B cell (primary cell): ENCODE results near the gene FSTL5. TPM values are rescaled to one million over a fixed set of nuclear protein-coding genes. Genes with fewer than 3 reads are reported as not detected.

Experiments
- ATAC-seq: fragments of 200-7000 bp; cut with Tn5 transposase; one replicate; pipeline ENCODE4 v1.10.0; 2021; ENCODE audit warnings: low read depth, mild to moderate bottlenecking, moderate number of reproducible peaks, moderate library complexity
- CTCF ChIA-PET: fragments of 350-600 bp; sonication (Branson Sonifier 250); formaldehyde crosslinking; loops from one replicate; lab custom pipeline; 2021; ENCODE audit warnings: antibody characterized with exemption, inconsistent platforms; lab: Charles Lee
- POLR2A ChIA-PET: fragments of 350-600 bp; sonication (Branson Sonifier 250); formaldehyde crosslinking; loops from one replicate; lab custom pipeline; 2021; ENCODE audit warnings: antibody characterized with exemption; lab: Charles Lee
- DNase-seq: peaks from one replicate; pipeline ENCODE4 v3.0.0; 2013
- H2AFZ ChIP-seq: 2 replicates; pipeline ENCODE4 v1.6.1; 2012; ENCODE audit warnings: mild to moderate bottlenecking, low read depth, low read length; ENCODE audit not compliant: insufficient read depth, poor library complexity, severe bottlenecking
- H3K27ac ChIP-seq, 2 donors: 1 replicate in 1 of 2; 2 replicates in 1 of 2; pipeline ENCODE4 v1.5.1; 2012 to 2013; ENCODE audit warnings: low read length in 2 of 2, mild to moderate bottlenecking in 2 of 2, moderate library complexity in 1 of 2
- H3K27me3 ChIP-seq, 4 experiments: fragments of 200-600 bp in 1 of 4; sonication (generic) in 1 of 4; replicated peaks in 1 of 4; 1 replicate in 2 of 4; 2 replicates in 2 of 4; pipeline versions ENCODE4 v1.6.1 to v1.7.0; 2013 to 2016; ENCODE audit warnings: low read length in 3 of 4, mild to moderate bottlenecking in 2 of 4, mixed read lengths in 1 of 4, moderate library complexity in 1 of 4; ENCODE audit not compliant: insufficient read depth in 4 of 4, control insufficient read depth in 3 of 4; ENCODE audit errors: control extremely low read depth in 1 of 4
- H3K36me3 ChIP-seq, 2 experiments: replicated peaks in 1 of 2; 1 replicate in 1 of 2; 2 replicates in 1 of 2; pipeline versions ENCODE4 v1.6.1 to v1.7.1; 2013; ENCODE audit warnings: low read length in 1 of 2; ENCODE audit not compliant: insufficient read depth in 2 of 2, control insufficient read depth in 1 of 2; ENCODE audit errors: control extremely low read depth in 1 of 2, extremely low read depth in 1 of 2
- H3K4me1 ChIP-seq, 2 donors: fragments of 200-600 bp in 1 of 2; sonication (generic) in 1 of 2; 1 replicate in 1 of 2; 2 replicates in 1 of 2; pipeline versions ENCODE4 v1.5.1 to v1.6.1; 2013 to 2017; ENCODE audit warnings: low read length in 2 of 2; ENCODE audit not compliant: control insufficient read depth in 2 of 2, insufficient read depth in 2 of 2
- H3K4me2 ChIP-seq: replicated peaks from 2 replicates; pipeline ENCODE3; 2012; ENCODE audit warnings: mild to moderate bottlenecking, low read depth, low read length; ENCODE audit not compliant: poor library complexity, severe bottlenecking
- H3K4me3 ChIP-seq, 5 experiments: fragments of 200-600 bp in 1 of 5; sonication (generic) in 1 of 5; 1 replicate in 3 of 5; 2 replicates in 2 of 5; pipeline versions ENCODE4 v1.5.1 to v1.7.0; 2011 to 2016; ENCODE audit warnings: low read length in 4 of 5, mild to moderate bottlenecking in 4 of 5, low read depth in 2 of 5, control low read depth in 1 of 5, moderate library complexity in 1 of 5; ENCODE audit not compliant: insufficient read depth in 1 of 5; ENCODE audit errors: control extremely low read depth in 1 of 5, extremely low read depth in 1 of 5
- H3K79me2 ChIP-seq: fragments of 200-600 bp; sonication (generic); one replicate; pipeline ENCODE4 v1.6.0; 2016; ENCODE audit warnings: low read length; ENCODE audit not compliant: control insufficient read depth, insufficient read depth
- H3K9ac ChIP-seq: fragments of 200-600 bp; sonication (generic); 2 replicates; pipeline ENCODE4 v1.6.1; 2017; ENCODE audit warnings: mild to moderate bottlenecking, low read length, moderate library complexity
- H3K9me3 ChIP-seq, 3 donors: one replicate each; pipeline versions ENCODE4 v1.6.1 to v1.7.1; 2013; ENCODE audit warnings: low read length in 2 of 3; ENCODE audit not compliant: control insufficient read depth in 2 of 3, insufficient read depth in 1 of 3; ENCODE audit errors: control extremely low read depth in 1 of 3
- H4K20me1 ChIP-seq: 2 replicates; pipeline ENCODE4 v1.6.0; 2012; ENCODE audit warnings: mild to moderate bottlenecking, low read length; ENCODE audit not compliant: insufficient read depth, control insufficient read depth, poor library complexity, severe bottlenecking
- H3K27ac Mint-ChIP-seq: one replicate; pipeline ENCODE4 v1.8.0; 2021; ENCODE audit warnings: mixed read lengths
- H3K27me3 Mint-ChIP-seq: one replicate; pipeline ENCODE4 v1.8.0; 2021; ENCODE audit warnings: mixed read lengths
- H3K4me1 Mint-ChIP-seq: one replicate; pipeline ENCODE4 v1.8.0; 2021; ENCODE audit warnings: mixed read lengths
- H3K4me3 Mint-ChIP-seq: one replicate; pipeline ENCODE4 v1.8.0; 2021; ENCODE audit warnings: mixed read lengths
- H3K9me3 Mint-ChIP-seq: one replicate; pipeline ENCODE4 v1.8.0; 2022; ENCODE audit warnings: mixed read lengths; ENCODE audit not compliant: insufficient read depth
- EZH2 ChIP-seq: IDR thresholded peaks from 2 replicates; pipeline ENCODE4 v1.6.1; 2012; ENCODE audit warnings: borderline replicate concordance, low read depth, mild to moderate bottlenecking, moderate library complexity, low read length; ENCODE audit not compliant: insufficient read depth, poor library complexity, severe bottlenecking
- WGBS: methylation state at CpG from one replicate; pipeline ENCODE4 v1.1.5; 2013; ENCODE audit warnings: missing lambda C conversion rate; ENCODE audit not compliant: insufficient coverage; 5-methylcytosine and 5-hydroxymethylcytosine counted together
- intact Hi-C: fragments of 100-400 bp; cut with micrococcal nuclease; formaldehyde crosslinking; loops from one replicate; pipeline ENCODE4 v1.10.0; 2022
- polyA plus RNA-seq: library from polyadenylated mRNA; depleted of rRNA; stranded (reverse); fragments of >200 nt; gene quantifications from 2 replicates; pipeline ENCODE4 v1.2.3, GENCODE V29; 2012
- total RNA-seq, 2 donors: library from RNA; stranded (reverse); fragments of 120-200 nt in 1 of 2; gene quantifications; 1 replicate in 1 of 2; 2 replicates in 1 of 2; pipeline versions ENCODE4 v1.2.3 to v1.2.4, GENCODE V29; 2013 to 2022
- TF ChIP-seq, protein P1 (sequence below): fragments of 200-600 bp; IDR thresholded peaks from one replicate; pipeline ENCODE4 v1.8.0; 2022; ENCODE audit warnings: antibody characterized with exemption, mild to moderate bottlenecking

Gene FSTL5
- total and polyA plus RNA-seq, 2 donors (not counting 1 experiment from before 2014, with no cell fraction given), result not detected

DNA sequence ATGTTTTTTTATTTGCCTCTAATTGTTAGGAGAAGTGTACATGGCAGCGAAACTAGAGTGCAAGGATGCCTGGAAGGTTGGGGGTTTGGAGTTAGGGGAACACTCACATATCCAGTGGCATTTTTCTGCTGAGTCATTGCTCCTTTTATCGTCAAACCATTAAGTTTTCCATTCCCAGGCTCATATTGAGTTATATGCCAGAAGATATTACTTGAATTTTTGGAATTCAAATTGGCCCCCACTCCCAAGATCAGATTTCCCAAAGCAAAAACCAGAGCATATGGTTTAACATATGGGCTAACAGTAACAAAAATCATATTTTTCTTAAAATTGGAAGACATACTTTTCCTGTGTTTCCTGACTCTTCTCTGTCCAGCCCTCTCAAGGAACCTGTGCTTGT, 152.7 kb downstream of the FSTL5 start:
- H3K4me1 Mint-ChIP-seq, result no peaks in the 10 kb centered on the region
- no peak overlapping the region for H2AFZ ChIP-seq
- H3K27ac Mint-ChIP-seq, result no peak overlapping the region
- WGBS, result no CpG with 5 or more reads among the region's 2 CpGs
- no peak overlapping the region for H3K4me2 ChIP-seq
- H3K27ac ChIP-seq, result no peak overlapping the region
- H3K9me3 ChIP-seq, result peaks cover 0 to 3% (median 0%) of the 10 kb centered on the region in 3 donors
- POLR2A ChIA-PET, result no interaction called here
- no peak overlapping the region for H3K4me3 ChIP-seq
- H3K4me3 Mint-ChIP-seq, result no peak overlapping the region
- ATAC-seq, result no peak
- H3K9me3 Mint-ChIP-seq, result no peaks in the 10 kb centered on the region
- H3K27me3 Mint-ChIP-seq, result no peaks in the 10 kb centered on the region
- CTCF ChIA-PET, result no interaction called here
- no peak overlapping the region for H3K9ac ChIP-seq
- intact Hi-C loops, result no loop called here
- no peaks in the 10 kb centered on the region for H3K27me3 ChIP-seq
- H3K36me3 ChIP-seq, result no peaks in the 10 kb centered on the region
- TF ChIP-seq, protein P1, sequence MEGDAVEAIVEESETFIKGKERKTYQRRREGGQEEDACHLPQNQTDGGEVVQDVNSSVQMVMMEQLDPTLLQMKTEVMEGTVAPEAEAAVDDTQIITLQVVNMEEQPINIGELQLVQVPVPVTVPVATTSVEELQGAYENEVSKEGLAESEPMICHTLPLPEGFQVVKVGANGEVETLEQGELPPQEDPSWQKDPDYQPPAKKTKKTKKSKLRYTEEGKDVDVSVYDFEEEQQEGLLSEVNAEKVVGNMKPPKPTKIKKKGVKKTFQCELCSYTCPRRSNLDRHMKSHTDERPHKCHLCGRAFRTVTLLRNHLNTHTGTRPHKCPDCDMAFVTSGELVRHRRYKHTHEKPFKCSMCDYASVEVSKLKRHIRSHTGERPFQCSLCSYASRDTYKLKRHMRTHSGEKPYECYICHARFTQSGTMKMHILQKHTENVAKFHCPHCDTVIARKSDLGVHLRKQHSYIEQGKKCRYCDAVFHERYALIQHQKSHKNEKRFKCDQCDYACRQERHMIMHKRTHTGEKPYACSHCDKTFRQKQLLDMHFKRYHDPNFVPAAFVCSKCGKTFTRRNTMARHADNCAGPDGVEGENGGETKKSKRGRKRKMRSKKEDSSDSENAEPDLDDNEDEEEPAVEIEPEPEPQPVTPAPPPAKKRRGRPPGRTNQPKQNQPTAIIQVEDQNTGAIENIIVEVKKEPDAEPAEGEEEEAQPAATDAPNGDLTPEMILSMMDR, result no peak
- TF ChIP-seq EZH2, result no peak
- no peaks in the 10 kb centered on the region for H4K20me1 ChIP-seq
- DNase-seq, result no peak
- H3K4me1 ChIP-seq, result no peaks in the 10 kb centered on the region
- H3K79me2 ChIP-seq, result no peaks in the 10 kb centered on the region

GRCh38 chr4:162010362-162010761, 153.4 kb downstream of the FSTL5 start:
- Mint-ChIP-seq H3K27ac (no peak overlapping the region), H3K4me1 (no peaks in the 10 kb centered on the region), H3K27me3 (no peaks in the 10 kb centered on the region), H3K9me3 (no peaks in the 10 kb centered on the region), H3K4me3 (no peak overlapping the region)
- ChIA-PET POLR2A (no interaction called here), CTCF (no interaction called here)
- H3K79me2 ChIP-seq, result no peaks in the 10 kb centered on the region
- H3K27me3 ChIP-seq, result no peaks in the 10 kb centered on the region
- no peaks in the 10 kb centered on the region for H3K36me3 ChIP-seq
- intact Hi-C loops, result no loop called here
- WGBS, result no CpG with 5 or more reads among the region's 2 CpGs
- H3K27ac ChIP-seq, result no peak overlapping the region
- H3K4me2 ChIP-seq, result no peak overlapping the region
- ATAC-seq, result no peak
- H3K9ac ChIP-seq, result no peak overlapping the region
- DNase-seq, result no peak
- peaks cover 0 to 3% (median 0%) of the 10 kb centered on the region in 3 donors for H3K9me3 ChIP-seq
- TF ChIP-seq, protein P1, result no peak
- TF ChIP-seq EZH2, result no peak
- no peaks in the 10 kb centered on the region for H4K20me1 ChIP-seq
- H2AFZ ChIP-seq, result no peak overlapping the region
- no peaks in the 10 kb centered on the region for H3K4me1 ChIP-seq
- no peak overlapping the region for H3K4me3 ChIP-seq
